ENCODE measurements around the gene TNFRSF1B. TPM values are rescaled to one million over a fixed set of nuclear protein-coding genes. Genes with fewer than 3 reads are reported as not detected.

TNFRSF1B gene
- total and polyA plus RNA-seq, 2 of the 8 experiments (the other 6 are each of a cell fraction or from before 2014, with no cell fraction given): 1.7 to 2.9 TPM

DNA sequence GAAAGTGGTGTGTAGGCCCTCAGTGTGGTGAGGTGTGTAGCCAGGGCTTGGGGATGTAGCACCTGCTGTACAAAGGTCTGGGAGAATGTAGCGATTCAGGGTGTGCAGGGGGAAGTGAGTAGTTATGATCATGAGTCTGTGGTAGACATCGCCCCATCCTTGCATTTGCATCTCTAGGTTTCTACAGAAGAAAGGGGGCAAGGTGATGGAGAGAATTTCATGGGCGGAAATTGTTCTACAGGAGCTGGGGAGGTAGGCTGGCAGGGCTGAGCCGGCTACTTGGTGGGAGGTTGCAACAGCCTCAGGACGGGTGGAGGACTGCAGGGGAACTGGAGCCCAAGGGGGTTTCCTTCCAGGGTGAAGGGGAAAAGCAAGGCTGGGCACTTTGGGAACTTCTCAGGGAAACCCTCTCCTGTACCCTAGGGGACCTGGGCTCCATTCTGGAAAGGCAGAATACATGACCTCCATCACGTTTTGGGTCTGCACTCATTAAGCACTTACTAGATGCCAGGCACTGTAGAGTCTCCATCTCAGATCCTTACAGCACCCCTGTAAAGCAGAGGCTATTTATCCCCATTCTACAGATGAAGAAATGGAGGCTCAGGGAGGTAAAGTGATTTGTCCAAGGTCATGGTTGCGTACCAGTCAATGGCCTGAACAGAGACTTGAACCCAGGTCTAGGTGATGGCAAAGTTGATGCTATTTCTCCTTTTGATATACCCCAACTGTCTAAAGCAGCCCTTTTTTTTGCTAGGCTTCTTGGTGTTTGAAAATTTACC lies 14.5 kb upstream of the TNFRSF1B start:
- Histone ChIP-seq H4K91ac (replicated peaks; ENCODE audit: insufficient read length, low read length) (no peak overlapping the region), H3K27me3 (replicated peaks in 1 of 4; ENCODE audit: control insufficient read depth in 3 of 4, extremely low read depth in 1 of 4, insufficient read depth in 3 of 4, low read length in 3 of 4) (peaks cover 0 to 2% (median 0%) of the 10 kb centered on the region in 4 experiments; a peak in 1 of 7 replicates), H3K4me1 (replicated peaks in 1 of 4; ENCODE audit: control insufficient read depth in 3 of 4, insufficient read depth in 4 of 4, low read length in 3 of 4) (no peaks in the 10 kb centered on the region; a peak in 1 of 7 replicates), H2BK5ac (ENCODE audit: low read depth, low read length) (no peak overlapping the region), H3K14ac (ENCODE audit: insufficient read length) (no peak overlapping the region), H3K4me3 (ENCODE audit: extremely low read depth in 1 of 4, insufficient read depth in 2 of 4, low read depth in 3 of 4, low read length in 4 of 4) (no peak overlapping the region), H3K56ac (replicated peaks; ENCODE audit: insufficient read length, low read depth, low read length) (no peak overlapping the region), H3K9me3 (ENCODE audit: insufficient read depth in 2 of 2, low read depth in 1 of 2, low read length in 1 of 2) (no peaks in the 10 kb centered on the region; a peak in 1 of 4 replicates), H3K9ac (replicated peaks in 1 of 4; ENCODE audit: extremely low read depth in 1 of 4, low read depth in 3 of 4, low read length in 3 of 4) (no peak overlapping the region), H3K27ac (ENCODE audit: low read depth, low read length) (no peak overlapping the region), H2AK5ac (ENCODE audit: low read depth, low read length) (no peak overlapping the region), H3K18ac (ENCODE audit: extremely low read depth, low read length) (no peak overlapping the region), H3K23ac (ENCODE audit: insufficient read length) (no peak overlapping the region), H4K8ac (ENCODE audit: extremely low read depth, insufficient read depth, low read length) (no peak overlapping the region; the same call in 1 of the 2 replicates), H3K79me2 (ENCODE audit: control insufficient read depth in 1 of 2, insufficient read depth in 2 of 2, low read length in 2 of 2) (no peaks in the 10 kb centered on the region), H4K20me1 (replicated peaks in 1 of 2; ENCODE audit: control insufficient read depth in 1 of 2, insufficient read depth in 2 of 2, low read length in 2 of 2) (no peaks in the 10 kb centered on the region), H3K4ac (replicated peaks; ENCODE audit: insufficient read length, low read depth, low read length) (no peak overlapping the region), H2BK12ac (ENCODE audit: low read depth, low read length) (no peak overlapping the region), H2BK20ac (ENCODE audit: low read length) (no peak overlapping the region), H2BK120ac (replicated peaks; ENCODE audit: low read depth, low read length) (no peak overlapping the region), H3K4me2 (ENCODE audit: insufficient read depth in 1 of 2, low read depth in 2 of 2, low read length in 2 of 2) (no peak overlapping the region), H4K5ac (ENCODE audit: insufficient read length, low read depth, low read length) (no peak overlapping the region), H3K79me1 (ENCODE audit: low read depth, low read length) (no peaks in the 10 kb centered on the region), H3K23me2 (ENCODE audit: low read depth, low read length) (no peaks in the 10 kb centered on the region), H2BK15ac (ENCODE audit: low read length) (no peak overlapping the region; the same call in 1 of the 2 replicates), H2AFZ (ENCODE audit: low read length) (no peak overlapping the region), H3K36me3 (ENCODE audit: control insufficient read depth in 2 of 4, insufficient read depth in 4 of 4, low read length in 3 of 4) (no peaks in the 10 kb centered on the region)
- FAIRE-seq: no peak
- CTCF ChIA-PET (ENCODE audit: partially characterized antibody): interaction anchor here (0.5 to 9.2 kb wide), 4 partner anchors 11 to 1706 kb away, joined by 4 to 79 read pairs (median 4); no protein-coding TSS in a partner anchor
- TF ChIP-seq FOSL1 (IDR thresholded peaks at IDR 0.05; ENCODE audit: insufficient read depth, low read depth, low read length) (no peak), MAFK (IDR thresholded peaks at IDR 0.05; ENCODE audit: low read depth, low read length) (no peak), GTF2F1 (IDR thresholded peaks at IDR 0.05; ENCODE audit: borderline replicate concordance, low read depth, low read length) (no peak), EP300 (IDR thresholded peaks at IDR 0.05; ENCODE audit: borderline replicate concordance in 1 of 2, low read depth in 2 of 2, low read length in 2 of 2) (no peak), BACH1 (IDR thresholded peaks at IDR 0.05; ENCODE audit: low read length) (no peak), JUND (IDR thresholded peaks at IDR 0.05; ENCODE audit: low read length) (no peak), HDAC6 (IDR thresholded peaks at IDR 0.05; ENCODE audit: low read depth, low read length) (no peak), TBP (IDR thresholded peaks at IDR 0.05; ENCODE audit: low read depth, low read length) (no peak)
- no peak for DNase-seq (ENCODE audit: low read depth in 1 of 2, low spot score in 2 of 2)
- 80% methylated on average over 7 of the region's 7 CpGs; no CpG with 5 or more reads in 1 of the 2 experiments for WGBS, 2 experiments (ENCODE audit: extremely low coverage in 1 of 2, insufficient coverage in 1 of 2, insufficient read length in 1 of 2, insufficient replicate concordance in 2 of 2, low coverage in 1 of 2, low lambda C conversion rate in 2 of 2, missing lambda C conversion rate in 1 of 2)
- POLR2A ChIA-PET (ENCODE audit: partially characterized antibody): no interaction called here

Measured in H1 (cell line).